K562 (cell line): ENCODE results near the gene SPATA13. TPM values are rescaled to one million over a fixed set of nuclear protein-coding genes. Genes with fewer than 3 reads are reported as not detected.

Experiments used
- ATAC-seq: fragments of 200-7000 bp; cut with Tn5 transposase; 3 replicates; pipeline ENCODE4 v1.9.1; 2020; ENCODE audit warnings: moderate library complexity
- BruUV-seq: library from RNA; stranded (reverse); fragments of 400-500 nt; replicated peaks from 2 replicates; lab custom pipeline; 2021; lab: Mats Ljungman, UMichigan
- CTCF ChIA-PET: fragments of 300-600 bp; formaldehyde crosslinking; extraction: SDS; loops from one replicate; lab custom pipeline; 2021; ENCODE audit warnings: low intra/inter-chr PET ratio; lab: Yijun Ruan, JAX
- POLR2A ChIA-PET: fragments of 300-600, 350-650 bp; sonication (Branson Sonifier 250); formaldehyde crosslinking; extraction: SDS; loops from one replicate; lab custom pipeline; 2021; ENCODE audit warnings: antibody characterized with exemption, inconsistent platforms; lab: Yijun Ruan, JAX
- DNase-seq, 4 experiments: peaks; one replicate each; pipeline versions ENCODE4 v3.0.0 to v3.0.0-alpha.2; 2011 to 2018; ENCODE audit warnings: low spot score in 3 of 4, mixed read lengths in 3 of 4; ENCODE audit errors: extremely low read depth in 1 of 4
- FAIRE-seq: peaks from 2 replicates; lab custom pipeline; 2011; peaks lifted over from hg19 to GRCh38; lab: Jason Lieb, UNC
- H2AFZ ChIP-seq: 2 replicates; pipeline ENCODE4 v1.6.0; 2011; ENCODE audit warnings: low read depth, low read length, control low read depth, inconsistent platforms
- H3K27ac ChIP-seq: fragments of 200-600 bp; 3 replicates; pipeline ENCODE4 v1.8.0; 2011; ENCODE audit warnings: low read depth, mild to moderate bottlenecking, control low read depth, inconsistent platforms, low read length, moderate library complexity, mixed read lengths; ENCODE audit errors: extremely low read depth
- H3K27me3 ChIP-seq, 2 experiments: fragments of 300-600 bp in 1 of 2; 2 replicates in 1 of 2; 3 replicates in 1 of 2; pipeline versions ENCODE4 v1.6.0 to v1.8.0; 2011; ENCODE audit warnings: inconsistent platforms in 2 of 2, low read length in 2 of 2, mild to moderate bottlenecking in 1 of 2, mixed read lengths in 1 of 2, moderate library complexity in 1 of 2; ENCODE audit not compliant: control insufficient read depth in 2 of 2, insufficient read depth in 2 of 2
- H3K36me3 ChIP-seq: fragments of 300-600 bp; 3 replicates; pipeline ENCODE4 v1.8.0; 2011; ENCODE audit warnings: mild to moderate bottlenecking, low read length, inconsistent platforms; ENCODE audit not compliant: control insufficient read depth, insufficient read depth
- H3K4me1 ChIP-seq, 2 experiments: fragments of 200-600 bp in 1 of 2; replicated peaks in 1 of 2; 2 replicates in 1 of 2; 3 replicates in 1 of 2; pipeline versions ENCODE4 v1.5.1 to v1.8.0; 2011; ENCODE audit warnings: inconsistent platforms in 2 of 2, low read length in 2 of 2, mild to moderate bottlenecking in 1 of 2, mixed read lengths in 1 of 2, moderate library complexity in 1 of 2; ENCODE audit not compliant: control insufficient read depth in 2 of 2, insufficient read depth in 2 of 2
- H3K4me2 ChIP-seq: 2 replicates; pipeline ENCODE4 v1.6.1; 2011; ENCODE audit warnings: low read length, control low read depth, inconsistent platforms, mixed read lengths; ENCODE audit not compliant: insufficient read depth
- H3K4me3 ChIP-seq: fragments of 200-600 bp; sonication (generic), shearing (Covaris generic); 2 replicates; pipeline ENCODE4 v1.5.1; 2016; ENCODE audit warnings: control low read depth, inconsistent platforms
- H3K79me2 ChIP-seq: fragments of 200-600 bp; 3 replicates; pipeline ENCODE4 v1.8.0; 2011; ENCODE audit warnings: low read length, inconsistent platforms; ENCODE audit not compliant: control insufficient read depth, insufficient read depth
- H3K9ac ChIP-seq, 2 experiments: 2 replicates each; pipeline versions ENCODE4 v1.6.0 to v1.6.1; 2011; ENCODE audit warnings: low read depth in 2 of 2, low read length in 2 of 2, control low read depth in 1 of 2, inconsistent platforms in 1 of 2, mild to moderate bottlenecking in 1 of 2, mixed read lengths in 1 of 2; ENCODE audit not compliant: insufficient read depth in 1 of 2
- H3K9me1 ChIP-seq: one replicate; pipeline ENCODE4 v1.6.0; 2011; ENCODE audit warnings: inconsistent platforms, mild to moderate bottlenecking, low read length, moderate library complexity; ENCODE audit not compliant: control insufficient read depth, insufficient read depth
- H3K9me3 ChIP-seq: replicated peaks from 2 replicates; pipeline ENCODE4 v1.5.1; 2011; ENCODE audit warnings: low read depth, low read length, inconsistent platforms; ENCODE audit not compliant: control insufficient read depth, insufficient read depth
- H4K20me1 ChIP-seq: replicated peaks from 2 replicates; pipeline ENCODE4 v1.6.1; 2011; ENCODE audit warnings: low read length, inconsistent platforms, mixed read lengths; ENCODE audit not compliant: control insufficient read depth, insufficient read depth
- NCOA1 ChIP-seq: fragments of 450-650 bp; IDR thresholded peaks from 2 replicates; pipeline ENCODE4 v1.6.1; 2016; ENCODE audit warnings: low read depth
- NR0B1 ChIP-seq: fragments of 450-650 bp; IDR thresholded peaks from one replicate; pipeline ENCODE4 v1.6.1; 2018; ENCODE audit warnings: mild to moderate bottlenecking, moderate library complexity; ENCODE audit not compliant: partially characterized antibody
- SPI1 ChIP-seq: IDR thresholded peaks from 2 replicates; pipeline ENCODE4 v1.6.1; 2011; ENCODE audit warnings: low read depth, low read length, control low read depth, borderline replicate concordance
- ZNF407 ChIP-seq: fragments of 450-650 bp; IDR thresholded peaks from 2 replicates; pipeline ENCODE4 v1.6.1; 2016; ENCODE audit warnings: low read depth
- ZZZ3 ChIP-seq: fragments of 450-650 bp; IDR thresholded peaks from 2 replicates; pipeline ENCODE4 v1.6.1; 2016; ENCODE audit warnings: antibody characterized with exemption, mild to moderate bottlenecking, moderate library complexity
- WGBS: fragments of 100-300 bp; shearing (Covaris generic); methylation state at CpG from one replicate; pipeline ENCODE4 v1.1.6; 2016; ENCODE audit warnings: low coverage, mixed read lengths; ENCODE audit not compliant: insufficient coverage; ENCODE audit errors: missing lambda C conversion rate; 5-methylcytosine and 5-hydroxymethylcytosine counted together
- in situ Hi-C: fragments of 300-500 bp; cut with MboI; formaldehyde crosslinking; loops from 4 replicates; pipeline ENCODE4 v1.15.0; 2018; ENCODE audit warnings: inconsistent platforms, mixed read lengths
- intact Hi-C: fragments of 100-400 bp; cut with micrococcal nuclease; formaldehyde crosslinking; loops from 2 replicates; pipeline ENCODE4 v1.14.2; 2022
- polyA plus RNA-seq, 8 experiments: library from polyadenylated mRNA; depleted of rRNA in 4 of 8; stranded (reverse) in 5 of 8; unstranded in 3 of 8; fragments of >200 nt; fragmentation: Nextera tagmentation in 2 of 8; fragmentation: Illumina TruSeq in 1 of 8; extraction: Ambion mirVana in 2 of 8; extraction: Trizol in 1 of 8; gene quantifications; 2 replicates each; pipeline versions ENCODE4 v1.2.1 to v1.2.3, GENCODE V29; 2011 to 2014; ENCODE audit warnings: inconsistent platforms in 1 of 8, missing spikeins in 1 of 8
- total RNA-seq, 7 experiments: library from RNA; depleted of rRNA in 6 of 7; stranded (reverse); fragments of >200 nt in 6 of 7; fragmentation: Illumina TruSeq in 2 of 7; extraction: Trizol in 2 of 7; gene quantifications; 2 replicates each; pipeline versions ENCODE4 v1.2.1 to v1.2.3, GENCODE V29; 2011 to 2021; ENCODE audit warnings: low replicate concordance in 1 of 7

Gene SPATA13
- total and polyA plus RNA-seq, 9 of the 15 experiments (the other 6 are each of a cell fraction or from before 2014, with no cell fraction given) = 0.08 to 0.99 (median 0.21) TPM; not detected in 2

GRCh38 chr13:24286624-24287023 lies 126.1 kb downstream of the SPATA13 start (continued):
- no peak for TF ChIP-seq ZZZ3

- no peak for ATAC-seq
- CTCF ChIA-PET = no interaction called here
- 1% methylated on average over 6 of the region's 8 CpGs for WGBS
Observed at GRCh38 chr13:24287748-24288287, 127.3 kb downstream of the SPATA13 start.

GRCh38 chr13:24288870-24289269 lies 128.3 kb downstream of the SPATA13 start:
- in situ Hi-C loops = no loop called here
- POLR2A ChIA-PET = no interaction called here
- TF ChIP-seq ZNF407 = no peak
- no peak for TF ChIP-seq NR0B1

More at GRCh38 chr13:24287748-24288287, 127.3 kb downstream of the SPATA13 start:
- DNase-seq (no peak), FAIRE-seq (no peak)
- no TSS peak for BruUV-seq
- intact Hi-C loops = no loop called here
- Histone ChIP-seq H3K9me1 (no peaks in the 10 kb centered on the region), H3K79me2 (no peaks in the 10 kb centered on the region), H3K36me3 (no peaks in the 10 kb centered on the region), H4K20me1 (no peaks in the 10 kb centered on the region), H3K4me1 (no peaks in the 10 kb centered on the region), H3K27me3 (peaks cover 7 to 30% of the 10 kb centered on the region in 2 experiments), H2AFZ (no peak overlapping the region), H3K9me3 (no peaks in the 10 kb centered on the region), H3K4me3 (no peak overlapping the region), H3K4me2 (no peak overlapping the region), H3K9ac (no peak overlapping the region), H3K27ac (no peak overlapping the region)
- in situ Hi-C loops = no loop called here
- POLR2A ChIA-PET = no interaction called here
- no peak for TF ChIP-seq NCOA1
- peak; percentile 39; the same call in 1 of the 2 replicates for TF ChIP-seq SPI1

More at GRCh38 chr13:24288870-24289269, 128.3 kb downstream of the SPATA13 start:
- DNase-seq (no peak), FAIRE-seq (no peak), ATAC-seq (no peak)
- Histone ChIP-seq H3K9me3 (no peaks in the 10 kb centered on the region), H3K36me3 (no peaks in the 10 kb centered on the region), H3K9me1 (no peaks in the 10 kb centered on the region), H3K79me2 (no peaks in the 10 kb centered on the region), H3K4me3 (no peak overlapping the region), H3K27ac (no peak overlapping the region), H3K4me1 (no peaks in the 10 kb centered on the region), H2AFZ (no peak overlapping the region), H4K20me1 (no peaks in the 10 kb centered on the region), H3K27me3 (peaks cover 11 to 35% of the 10 kb centered on the region in 2 experiments), H3K4me2 (no peak overlapping the region), H3K9ac (no peak overlapping the region)
- no TSS peak for BruUV-seq
- intact Hi-C loops = no loop called here
- WGBS = 2% methylated on average over 5 of the region's 5 CpGs
- CTCF ChIA-PET = no interaction called here
